Neural cell (in vitro differentiated cells): ENCODE measurements around the gene ROR1. TPM values are rescaled to one million over a fixed set of nuclear protein-coding genes. Genes with fewer than 3 reads are reported as not detected.

Experiments
- H2AFZ ChIP-seq: fragments of 200-600, 300-800 bp; sonication (generic), shearing (Covaris generic); 2 replicates; pipeline ENCODE4 v1.6.0; 2014; ENCODE audit warnings: low read depth, mild to moderate bottlenecking, antibody characterized with exemption, low read length, moderate library complexity
- H3F3A ChIP-seq: fragments of 200-600 bp; shearing (Covaris generic); 2 replicates; pipeline ENCODE4 v1.6.1; 2016; ENCODE audit warnings: mild to moderate bottlenecking, moderate library complexity, mixed read lengths, antibody characterized with exemption, low read length; ENCODE audit not compliant: insufficient read depth, poor library complexity, severe bottlenecking
- H3K27ac ChIP-seq: fragments of 200-600, 300-800 bp; sonication (generic), shearing (Covaris generic); 2 replicates; pipeline ENCODE4 v1.5.1; 2014; ENCODE audit warnings: mild to moderate bottlenecking, low read length, moderate library complexity
- H3K27me3 ChIP-seq: fragments of 300-800, 200-600 bp; sonication (generic), shearing (Covaris generic); 2 replicates; pipeline ENCODE4 v1.6.0; 2014; ENCODE audit warnings: mild to moderate bottlenecking, low read depth, low read length, moderate library complexity; ENCODE audit not compliant: insufficient read depth
- H3K36me3 ChIP-seq: fragments of 300-800, 200-600 bp; sonication (generic), shearing (Covaris generic); 2 replicates; pipeline ENCODE4 v1.5.1; 2014; ENCODE audit warnings: mild to moderate bottlenecking, antibody characterized with exemption, low read length, moderate library complexity; ENCODE audit not compliant: insufficient read depth
- H3K4me2 ChIP-seq: fragments of 300-800, 200-600 bp; sonication (generic), shearing (Covaris generic); 2 replicates; pipeline ENCODE4 v1.6.0; 2014; ENCODE audit warnings: mild to moderate bottlenecking, low read length
- H3K4me3 ChIP-seq: fragments of 300-800, 200-600 bp; sonication (generic), shearing (Covaris generic); 2 replicates; pipeline ENCODE4 v1.5.1; 2014; ENCODE audit warnings: mild to moderate bottlenecking, low read length, moderate library complexity
- H3K79me2 ChIP-seq: fragments of 200-600 bp; shearing (Covaris generic); replicated peaks from 2 replicates; pipeline ENCODE4 v1.6.0; 2014; ENCODE audit warnings: mild to moderate bottlenecking, low read length, moderate library complexity; ENCODE audit not compliant: insufficient read depth
- H3K9ac ChIP-seq: fragments of 300-800, 200-600 bp; sonication (generic), shearing (Covaris generic); 2 replicates; pipeline ENCODE4 v1.6.1; 2016; ENCODE audit warnings: mild to moderate bottlenecking, low read length, mixed read lengths
- H3K9me2 ChIP-seq: fragments of 200-600 bp; shearing (Covaris generic); 2 replicates; pipeline ENCODE4 v1.6.1; 2016; ENCODE audit warnings: mild to moderate bottlenecking, low read length, mixed read lengths; ENCODE audit not compliant: insufficient read depth
- H3K9me3 ChIP-seq: fragments of 200-600, 300-800 bp; sonication (generic), shearing (Covaris generic); 2 replicates; pipeline ENCODE4 v1.6.1; 2016; ENCODE audit warnings: mild to moderate bottlenecking, mixed run types, low read length, moderate library complexity, mixed read lengths
- H4K20me1 ChIP-seq: fragments of 200-600 bp; shearing (Covaris generic); 2 replicates; pipeline ENCODE4 v1.6.1; 2016; ENCODE audit warnings: mild to moderate bottlenecking, mixed run types; ENCODE audit not compliant: insufficient read depth
- CTCF ChIP-seq: fragments of 450-650 bp; IDR thresholded peaks from 2 replicates; pipeline ENCODE4 v1.5.1; 2014; ENCODE audit warnings: antibody characterized with exemption, mild to moderate bottlenecking, moderate library complexity; ENCODE audit not compliant: poor library complexity, severe bottlenecking
- EP300 ChIP-seq: fragments of 450-650 bp; conservative IDR thresholded peaks from 2 replicates; pipeline ENCODE4 v1.6.1; 2014; ENCODE audit warnings: antibody characterized with exemption, mild to moderate bottlenecking, moderate library complexity; ENCODE audit not compliant: poor library complexity, severe bottlenecking
- EZH2 ChIP-seq: fragments of 200-600, 300-800 bp; shearing (Covaris generic), sonication (generic); IDR thresholded peaks from 2 replicates; pipeline ENCODE4 v1.6.1; 2014; ENCODE audit warnings: antibody characterized with exemption, low read length, borderline replicate concordance, mild to moderate bottlenecking; ENCODE audit not compliant: insufficient read depth, poor library complexity, severe bottlenecking
- MXI1 ChIP-seq: fragments of 450-650 bp; conservative IDR thresholded peaks from 2 replicates; pipeline ENCODE4 v1.6.1; 2014; ENCODE audit warnings: antibody characterized with exemption, mild to moderate bottlenecking; ENCODE audit not compliant: poor library complexity, severe bottlenecking
- POLR2AphosphoS5 ChIP-seq: IDR thresholded peaks from 2 replicates; pipeline ENCODE4 v1.6.1; 2012
- RAD21 ChIP-seq: fragments of 450-650 bp; conservative IDR thresholded peaks from 2 replicates; pipeline ENCODE4 v1.6.1; 2014; ENCODE audit warnings: antibody characterized with exemption, mild to moderate bottlenecking, moderate library complexity
- SMC3 ChIP-seq: fragments of 450-650 bp; conservative IDR thresholded peaks from 2 replicates; pipeline ENCODE4 v1.6.1; 2014; ENCODE audit warnings: antibody characterized with exemption, mild to moderate bottlenecking, moderate library complexity; ENCODE audit not compliant: poor library complexity
- TAF1 ChIP-seq: IDR thresholded peaks from 2 replicates; pipeline ENCODE4 v1.6.1; 2012; ENCODE audit warnings: low read depth
- polyA plus RNA-seq: library from polyadenylated mRNA; depleted of rRNA; stranded (reverse); fragments of >200 nt; gene quantifications from 2 replicates; pipeline ENCODE4 v1.2.3, GENCODE V29; 2014
- TF ChIP-seq, protein P1 (sequence below): IDR thresholded peaks from 2 replicates; pipeline ENCODE4 v1.6.1; 2012; ENCODE audit warnings: borderline replicate concordance

Gene ROR1
- polyA plus RNA-seq, 1 donor from 2014 or later = 0.27 TPM

DNA sequence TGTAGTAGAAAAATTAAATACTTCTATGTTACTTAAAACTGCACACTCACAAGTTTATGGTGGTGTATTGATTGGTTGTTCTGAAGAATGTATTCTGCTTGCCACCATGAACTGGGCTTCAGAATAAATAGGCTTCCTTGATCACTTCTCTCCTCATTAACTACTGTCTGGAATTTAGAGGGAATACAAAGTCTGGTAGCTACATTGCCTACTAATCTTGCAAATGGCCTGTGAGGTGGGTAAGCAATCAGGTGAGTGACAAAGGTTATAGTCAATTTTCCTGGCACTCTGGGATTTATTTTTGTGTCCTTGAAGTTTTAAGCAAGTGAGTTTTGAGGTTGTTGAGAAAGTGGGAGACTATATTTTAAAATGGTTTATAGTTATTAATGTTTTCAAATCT is 101.8 kb downstream of the ROR1 start:
- H3K79me2 ChIP-seq = no peaks in the 10 kb centered on the region
- no peak overlapping the region for H3K4me3 ChIP-seq
- no peaks in the 10 kb centered on the region for H3F3A ChIP-seq
- H3K9me2 ChIP-seq = no peaks in the 10 kb centered on the region
- no peaks in the 10 kb centered on the region for H3K27me3 ChIP-seq
- H3K27ac ChIP-seq = no peak overlapping the region
- H3K9ac ChIP-seq = no peak overlapping the region
- no peaks in the 10 kb centered on the region for H4K20me1 ChIP-seq
- TF ChIP-seq POLR2AphosphoS5 (no peak), RAD21 (no peak), TAF1 (no peak), MXI1 (no peak), SMC3 (no peak), CTCF (no peak), EP300 (no peak)
- TF ChIP-seq, protein P1, sequence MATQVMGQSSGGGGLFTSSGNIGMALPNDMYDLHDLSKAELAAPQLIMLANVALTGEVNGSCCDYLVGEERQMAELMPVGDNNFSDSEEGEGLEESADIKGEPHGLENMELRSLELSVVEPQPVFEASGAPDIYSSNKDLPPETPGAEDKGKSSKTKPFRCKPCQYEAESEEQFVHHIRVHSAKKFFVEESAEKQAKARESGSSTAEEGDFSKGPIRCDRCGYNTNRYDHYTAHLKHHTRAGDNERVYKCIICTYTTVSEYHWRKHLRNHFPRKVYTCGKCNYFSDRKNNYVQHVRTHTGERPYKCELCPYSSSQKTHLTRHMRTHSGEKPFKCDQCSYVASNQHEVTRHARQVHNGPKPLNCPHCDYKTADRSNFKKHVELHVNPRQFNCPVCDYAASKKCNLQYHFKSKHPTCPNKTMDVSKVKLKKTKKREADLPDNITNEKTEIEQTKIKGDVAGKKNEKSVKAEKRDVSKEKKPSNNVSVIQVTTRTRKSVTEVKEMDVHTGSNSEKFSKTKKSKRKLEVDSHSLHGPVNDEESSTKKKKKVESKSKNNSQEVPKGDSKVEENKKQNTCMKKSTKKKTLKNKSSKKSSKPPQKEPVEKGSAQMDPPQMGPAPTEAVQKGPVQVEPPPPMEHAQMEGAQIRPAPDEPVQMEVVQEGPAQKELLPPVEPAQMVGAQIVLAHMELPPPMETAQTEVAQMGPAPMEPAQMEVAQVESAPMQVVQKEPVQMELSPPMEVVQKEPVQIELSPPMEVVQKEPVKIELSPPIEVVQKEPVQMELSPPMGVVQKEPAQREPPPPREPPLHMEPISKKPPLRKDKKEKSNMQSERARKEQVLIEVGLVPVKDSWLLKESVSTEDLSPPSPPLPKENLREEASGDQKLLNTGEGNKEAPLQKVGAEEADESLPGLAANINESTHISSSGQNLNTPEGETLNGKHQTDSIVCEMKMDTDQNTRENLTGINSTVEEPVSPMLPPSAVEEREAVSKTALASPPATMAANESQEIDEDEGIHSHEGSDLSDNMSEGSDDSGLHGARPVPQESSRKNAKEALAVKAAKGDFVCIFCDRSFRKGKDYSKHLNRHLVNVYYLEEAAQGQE = no peak
- H3K4me2 ChIP-seq = no peak overlapping the region
- H3K9me3 ChIP-seq = no peaks in the 10 kb centered on the region
- H2AFZ ChIP-seq = no peak overlapping the region
- no peaks in the 10 kb centered on the region for H3K36me3 ChIP-seq

- H2AFZ ChIP-seq = no peak overlapping the region
- H3K36me3 ChIP-seq = no peaks in the 10 kb centered on the region
- H3K9me3 ChIP-seq = no peaks in the 10 kb centered on the region
- no peaks in the 10 kb centered on the region for H3K9me2 ChIP-seq
- no peak for TF ChIP-seq TAF1
- no peak for TF ChIP-seq SMC3
- no peak for TF ChIP-seq RAD21
- no peak overlapping the region for H3K4me3 ChIP-seq
- H3K4me2 ChIP-seq = no peak overlapping the region
- H3K27ac ChIP-seq = no peak overlapping the region
- H3K9ac ChIP-seq = no peak overlapping the region
- H3K79me2 ChIP-seq = no peaks in the 10 kb centered on the region
- H3F3A ChIP-seq = no peaks in the 10 kb centered on the region
- H3K27me3 ChIP-seq = no peaks in the 10 kb centered on the region
- no peaks in the 10 kb centered on the region for H4K20me1 ChIP-seq
Observed at GRCh38 chr1:63877021-63877767, 103.4 kb downstream of the ROR1 start.

DNA sequence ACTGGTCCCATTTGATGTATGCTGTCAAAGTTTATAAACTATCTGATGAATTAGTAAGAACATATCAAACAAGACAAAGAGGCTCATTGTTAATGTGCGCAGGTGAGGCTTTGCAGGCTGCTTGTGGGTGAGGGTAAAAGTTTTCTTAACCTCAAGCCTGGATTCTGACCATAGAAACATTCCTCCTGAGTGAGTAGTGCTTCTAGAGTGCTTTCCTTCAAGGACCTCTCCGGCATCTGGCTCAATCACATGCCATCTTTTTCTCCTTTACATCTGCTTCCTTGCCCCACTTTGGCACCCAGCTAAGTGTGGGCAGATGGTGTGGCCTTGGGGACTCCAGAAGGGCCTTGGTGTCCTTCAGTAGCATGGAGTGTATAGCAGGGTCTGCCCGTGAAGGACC is 104.0 kb downstream of the ROR1 start:
- Histone ChIP-seq H3K36me3 (no peaks in the 10 kb centered on the region), H3K9me2 (no peaks in the 10 kb centered on the region), H3K27me3 (no peaks in the 10 kb centered on the region), H3K9me3 (no peaks in the 10 kb centered on the region), H3K9ac (no peak overlapping the region), H3K4me2 (no peak overlapping the region), H3K79me2 (no peaks in the 10 kb centered on the region), H3F3A (no peaks in the 10 kb centered on the region), H4K20me1 (no peaks in the 10 kb centered on the region), H3K27ac (no peak overlapping the region), H2AFZ (no peak overlapping the region), H3K4me3 (no peak overlapping the region)
- no peak for TF ChIP-seq CTCF
- TF ChIP-seq EP300 = no peak
- TF ChIP-seq, protein P1 = no peak
- TF ChIP-seq TAF1 = no peak
- no peak for TF ChIP-seq POLR2AphosphoS5
- TF ChIP-seq MXI1 = no peak
- no peak for TF ChIP-seq EZH2
- TF ChIP-seq SMC3 = no peak
- no peak for TF ChIP-seq RAD21
